GM12878 (cell line): ENCODE measurements around the gene PRKCE. TPM values are rescaled to one million over a fixed set of nuclear protein-coding genes. Genes with fewer than 3 reads are reported as not detected.

ENCODE experiments used
- ATF7 ChIP-seq: fragments of 450-650 bp; IDR thresholded peaks from 2 replicates; pipeline ENCODE4 v1.6.1; 2016; ENCODE audit warnings: low read depth, mild to moderate bottlenecking
- BCL11A ChIP-seq: IDR thresholded peaks from 2 replicates; pipeline ENCODE4 v1.6.1; 2011; ENCODE audit warnings: low read depth, low read length
- CBX5 ChIP-seq: sonication (generic); IDR thresholded peaks from 2 replicates; pipeline ENCODE4 v1.6.1; 2016; ENCODE audit warnings: low read depth, moderate library complexity, mild to moderate bottlenecking, inconsistent platforms
- CREB1 ChIP-seq: IDR thresholded peaks from 2 replicates; pipeline ENCODE4 v1.6.1; 2012; ENCODE audit warnings: low read depth, mild to moderate bottlenecking, inconsistent platforms
- EED ChIP-seq: sonication (generic); IDR thresholded peaks from 2 replicates; pipeline ENCODE4 v1.6.1; 2016; ENCODE audit warnings: antibody characterized with exemption, low read depth
- EP300 ChIP-seq, 2 experiments: fragments of 150-350 bp in 1 of 2; IDR thresholded peaks; 2 replicates each; pipeline ENCODE4 v1.6.1; 2011 to 2012; ENCODE audit warnings: low read depth in 2 of 2, low read length in 2 of 2, borderline replicate concordance in 1 of 2, improper control_type of control experiment in 1 of 2, inconsistent platforms in 1 of 2; ENCODE audit not compliant: control insufficient read depth in 1 of 2
- EZH2 ChIP-seq: IDR thresholded peaks from 2 replicates; pipeline ENCODE4 v1.6.1; 2012; ENCODE audit warnings: low read depth, mild to moderate bottlenecking, control low read depth, inconsistent platforms, low read length, borderline replicate concordance; ENCODE audit not compliant: control insufficient read depth
- GABPA ChIP-seq: IDR thresholded peaks from 2 replicates; pipeline ENCODE4 v1.6.1; 2014; ENCODE audit warnings: antibody characterized with exemption, low read depth, mild to moderate bottlenecking, inconsistent platforms
- GATAD2B ChIP-seq: fragments of 450-650 bp; conservative IDR thresholded peaks from 2 replicates; pipeline ENCODE4 v1.6.1; 2017; ENCODE audit warnings: low read depth, mild to moderate bottlenecking, moderate library complexity
- HDAC6 ChIP-seq: fragments of 200-600 bp; sonication (generic); IDR thresholded peaks from one replicate; pipeline ENCODE4 v1.8.0; 2017; ENCODE audit warnings: antibody characterized with exemption; ENCODE audit not compliant: unreplicated experiment
- IKZF1 ChIP-seq: fragments of 450-650 bp; conservative IDR thresholded peaks from 2 replicates; pipeline ENCODE4 v1.6.1; 2017; ENCODE audit warnings: antibody characterized with exemption, mild to moderate bottlenecking
- KDM1A ChIP-seq: fragments of 200-600 bp; sonication (generic); IDR thresholded peaks from 2 replicates; pipeline ENCODE4 v1.6.1; 2016; ENCODE audit warnings: borderline replicate concordance
- MEF2A ChIP-seq: IDR thresholded peaks from 2 replicates; pipeline ENCODE4 v1.6.1; 2011; ENCODE audit warnings: low read depth, mild to moderate bottlenecking, low read length, moderate library complexity; ENCODE audit not compliant: insufficient read depth
- MYB ChIP-seq: fragments of 150-350 bp; IDR thresholded peaks from 2 replicates; pipeline ENCODE4 v1.6.1; 2014; ENCODE audit warnings: mild to moderate bottlenecking, low read depth, low read length, borderline replicate concordance
- NR2C2 ChIP-seq: IDR thresholded peaks from 2 replicates; pipeline ENCODE4 v1.6.1; 2011; ENCODE audit warnings: borderline replicate concordance, low read depth; ENCODE audit not compliant: control insufficient read depth, insufficient read length
- RBBP5 ChIP-seq: fragments of 200-600 bp; sonication (generic); conservative IDR thresholded peaks from 2 replicates; pipeline ENCODE4 v1.6.1; 2016
- RFX5 ChIP-seq: IDR thresholded peaks from 2 replicates; pipeline ENCODE4 v1.6.1; 2011; ENCODE audit warnings: low read depth, low read length, improper control_type of control experiment
- TCF7 ChIP-seq: IDR thresholded peaks from 2 replicates; pipeline ENCODE4 v1.6.1; 2014; ENCODE audit warnings: antibody characterized with exemption, borderline replicate concordance
- ZNF622 ChIP-seq: fragments of 450-650 bp; IDR thresholded peaks from 2 replicates; pipeline ENCODE4 v1.6.1; 2017; ENCODE audit warnings: mild to moderate bottlenecking, inconsistent platforms
- polyA plus RNA-seq, 11 experiments: library from polyadenylated mRNA; depleted of rRNA in 4 of 11; unstranded in 6 of 11; stranded (reverse) in 5 of 11; fragments of >200 nt; fragmentation: Nextera tagmentation in 4 of 11; fragmentation: Illumina TruSeq in 1 of 11; extraction: Ambion mirVana in 4 of 11; extraction: Trizol in 1 of 11; gene quantifications; 1 replicate in 1 of 11; 2 replicates in 10 of 11; pipeline versions ENCODE4 v1.2.1 to v1.2.3, GENCODE V29; 2011 to 2016; ENCODE audit warnings: inconsistent platforms in 2 of 11, missing spikeins in 2 of 11, low read depth in 1 of 11
- total RNA-seq, 4 experiments: library from RNA; depleted of rRNA in 3 of 4; stranded (reverse); fragments of >200 nt in 3 of 4; fragmentation: Illumina TruSeq in 1 of 4; extraction: Trizol in 1 of 4; gene quantifications; 2 replicates each; pipeline versions ENCODE4 v1.2.1 to v1.2.3, GENCODE V29; 2013 to 2021
- TF ChIP-seq, protein P1 (sequence below): IDR thresholded peaks from 2 replicates; pipeline ENCODE4 v1.6.1; 2012; ENCODE audit warnings: low read length, inconsistent platforms
- TF ChIP-seq, protein P2 (sequence below): IDR thresholded peaks from 2 replicates; pipeline ENCODE4 v1.6.1; 2012; ENCODE audit warnings: low read depth, low read length, improper control_type of control experiment
- TF ChIP-seq, protein P3 (sequence below): fragments of 450-650 bp; formaldehyde crosslinking; IDR thresholded peaks from 2 replicates; pipeline ENCODE4 v1.5.0; 2022; ENCODE audit warnings: mild to moderate bottlenecking, missing genetic modification characterization
- TF ChIP-seq, protein P4 (sequence below): fragments of 450-650 bp; IDR thresholded peaks from 2 replicates; pipeline ENCODE4 v1.6.1; 2018; ENCODE audit warnings: borderline replicate concordance, mild to moderate bottlenecking; ENCODE audit not compliant: partially characterized antibody

Gene PRKCE
- total and polyA plus RNA-seq, 10 of the 15 experiments (the other 5 are each of a cell fraction or from before 2014, with no cell fraction given), result 2.6 to 28.2 (median 11.3) TPM

DNA sequence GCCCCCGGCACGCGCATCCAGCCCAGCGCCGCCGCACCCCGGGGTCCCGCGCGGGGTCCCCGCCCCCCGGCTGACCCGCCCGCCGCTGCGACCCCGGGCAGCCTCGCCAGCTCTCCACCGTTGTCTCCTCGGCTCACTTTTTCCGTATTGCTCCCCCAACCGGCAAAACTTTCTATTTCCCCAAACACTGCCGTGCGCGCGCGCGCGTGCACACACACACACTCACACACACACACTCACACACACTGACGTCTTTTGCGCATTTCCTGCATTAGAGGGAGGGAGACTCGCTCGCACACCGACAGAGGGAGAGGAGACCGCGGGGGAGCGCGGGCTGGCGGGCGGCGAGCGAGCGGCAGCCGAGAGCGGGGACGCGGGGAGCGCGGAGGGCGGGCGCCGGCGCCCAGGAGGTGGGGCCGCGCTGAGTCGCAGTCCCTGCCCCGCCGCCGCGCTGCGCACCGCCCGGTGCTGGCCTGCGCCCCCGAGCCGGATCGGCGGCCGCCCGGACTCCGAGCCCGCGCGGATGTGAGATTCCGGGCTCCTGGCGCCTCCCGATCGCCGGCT is 542 bp upstream of the PRKCE start (continued):
- TF ChIP-seq, protein P1, sequence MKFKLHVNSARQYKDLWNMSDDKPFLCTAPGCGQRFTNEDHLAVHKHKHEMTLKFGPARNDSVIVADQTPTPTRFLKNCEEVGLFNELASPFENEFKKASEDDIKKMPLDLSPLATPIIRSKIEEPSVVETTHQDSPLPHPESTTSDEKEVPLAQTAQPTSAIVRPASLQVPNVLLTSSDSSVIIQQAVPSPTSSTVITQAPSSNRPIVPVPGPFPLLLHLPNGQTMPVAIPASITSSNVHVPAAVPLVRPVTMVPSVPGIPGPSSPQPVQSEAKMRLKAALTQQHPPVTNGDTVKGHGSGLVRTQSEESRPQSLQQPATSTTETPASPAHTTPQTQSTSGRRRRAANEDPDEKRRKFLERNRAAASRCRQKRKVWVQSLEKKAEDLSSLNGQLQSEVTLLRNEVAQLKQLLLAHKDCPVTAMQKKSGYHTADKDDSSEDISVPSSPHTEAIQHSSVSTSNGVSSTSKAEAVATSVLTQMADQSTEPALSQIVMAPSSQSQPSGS, result peak; percentile 58; the same call in 1 of the 2 replicates
- TF ChIP-seq CBX5 (peak; percentile 60; the same call in 1 of the 2 replicates), MEF2A (peak; percentile 64; the same call in 1 of the 2 replicates), RBBP5 (no peak), CREB1 (peak; percentile 94), BCL11A (peak; percentile 58; the same call in 1 of the 2 replicates), EP300 (IDR thresholded peaks at IDR 0.05; ENCODE audit: borderline replicate concordance in 1 of 2, control insufficient read depth in 1 of 2, low read depth in 2 of 2, low read length in 2 of 2) (peak; percentile 56 to 69; a peak in 1 of 4 replicates), GABPA (peak; percentile 74), TCF7 (no peak), RFX5 (0 out of 2 replicates have a peak, but pooled peaks have one; percentile 24), EZH2 (no peak), ZNF622 (no peak), KDM1A (no peak), HDAC6 (no peak), GATAD2B (peak; percentile 91), IKZF1 (peak; percentile 94), EED (peak; percentile 76; the same call in 1 of the 2 replicates), NR2C2 (no peak), ATF7 (peak; percentile 93), MYB (no peak)
- TF ChIP-seq, protein P2, sequence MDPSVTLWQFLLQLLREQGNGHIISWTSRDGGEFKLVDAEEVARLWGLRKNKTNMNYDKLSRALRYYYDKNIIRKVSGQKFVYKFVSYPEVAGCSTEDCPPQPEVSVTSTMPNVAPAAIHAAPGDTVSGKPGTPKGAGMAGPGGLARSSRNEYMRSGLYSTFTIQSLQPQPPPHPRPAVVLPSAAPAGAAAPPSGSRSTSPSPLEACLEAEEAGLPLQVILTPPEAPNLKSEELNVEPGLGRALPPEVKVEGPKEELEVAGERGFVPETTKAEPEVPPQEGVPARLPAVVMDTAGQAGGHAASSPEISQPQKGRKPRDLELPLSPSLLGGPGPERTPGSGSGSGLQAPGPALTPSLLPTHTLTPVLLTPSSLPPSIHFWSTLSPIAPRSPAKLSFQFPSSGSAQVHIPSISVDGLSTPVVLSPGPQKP, result no peak
- TF ChIP-seq, protein P3, sequence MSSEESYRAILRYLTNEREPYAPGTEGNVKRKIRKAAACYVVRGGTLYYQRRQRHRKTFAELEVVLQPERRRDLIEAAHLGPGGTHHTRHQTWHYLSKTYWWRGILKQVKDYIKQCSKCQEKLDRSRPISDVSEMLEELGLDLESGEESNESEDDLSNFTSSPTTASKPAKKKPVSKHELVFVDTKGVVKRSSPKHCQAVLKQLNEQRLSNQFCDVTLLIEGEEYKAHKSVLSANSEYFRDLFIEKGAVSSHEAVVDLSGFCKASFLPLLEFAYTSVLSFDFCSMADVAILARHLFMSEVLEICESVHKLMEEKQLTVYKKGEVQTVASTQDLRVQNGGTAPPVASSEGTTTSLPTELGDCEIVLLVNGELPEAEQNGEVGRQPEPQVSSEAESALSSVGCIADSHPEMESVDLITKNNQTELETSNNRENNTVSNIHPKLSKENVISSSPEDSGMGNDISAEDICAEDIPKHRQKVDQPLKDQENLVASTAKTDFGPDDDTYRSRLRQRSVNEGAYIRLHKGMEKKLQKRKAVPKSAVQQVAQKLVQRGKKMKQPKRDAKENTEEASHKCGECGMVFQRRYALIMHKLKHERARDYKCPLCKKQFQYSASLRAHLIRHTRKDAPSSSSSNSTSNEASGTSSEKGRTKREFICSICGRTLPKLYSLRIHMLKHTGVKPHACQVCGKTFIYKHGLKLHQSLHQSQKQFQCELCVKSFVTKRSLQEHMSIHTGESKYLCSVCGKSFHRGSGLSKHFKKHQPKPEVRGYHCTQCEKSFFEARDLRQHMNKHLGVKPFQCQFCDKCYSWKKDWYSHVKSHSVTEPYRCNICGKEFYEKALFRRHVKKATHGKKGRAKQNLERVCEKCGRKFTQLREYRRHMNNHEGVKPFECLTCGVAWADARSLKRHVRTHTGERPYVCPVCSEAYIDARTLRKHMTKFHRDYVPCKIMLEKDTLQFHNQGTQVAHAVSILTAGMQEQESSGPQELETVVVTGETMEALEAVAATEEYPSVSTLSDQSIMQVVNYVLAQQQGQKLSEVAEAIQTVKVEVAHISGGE (CRISPR knock-in tag), result no peak
- TF ChIP-seq, protein P4, sequence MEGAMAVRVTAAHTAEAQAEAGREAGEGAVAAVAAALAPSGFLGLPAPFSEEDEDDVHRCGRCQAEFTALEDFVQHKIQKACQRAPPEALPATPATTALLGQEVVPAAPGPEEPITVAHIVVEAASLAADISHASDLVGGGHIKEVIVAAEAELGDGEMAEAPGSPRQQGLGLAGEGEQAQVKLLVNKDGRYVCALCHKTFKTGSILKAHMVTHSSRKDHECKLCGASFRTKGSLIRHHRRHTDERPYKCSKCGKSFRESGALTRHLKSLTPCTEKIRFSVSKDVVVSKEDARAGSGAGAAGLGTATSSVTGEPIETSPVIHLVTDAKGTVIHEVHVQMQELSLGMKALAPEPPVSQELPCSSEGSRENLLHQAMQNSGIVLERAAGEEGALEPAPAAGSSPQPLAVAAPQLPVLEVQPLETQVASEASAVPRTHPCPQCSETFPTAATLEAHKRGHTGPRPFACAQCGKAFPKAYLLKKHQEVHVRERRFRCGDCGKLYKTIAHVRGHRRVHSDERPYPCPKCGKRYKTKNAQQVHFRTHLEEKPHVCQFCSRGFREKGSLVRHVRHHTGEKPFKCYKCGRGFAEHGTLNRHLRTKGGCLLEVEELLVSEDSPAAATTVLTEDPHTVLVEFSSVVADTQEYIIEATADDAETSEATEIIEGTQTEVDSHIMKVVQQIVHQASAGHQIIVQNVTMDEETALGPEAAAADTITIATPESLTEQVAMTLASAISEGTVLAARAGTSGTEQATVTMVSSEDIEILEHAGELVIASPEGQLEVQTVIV, result peak; percentile 61
